H54 (cell line): ENCODE data around the gene MMP25.

Source experiments
- DNase-seq: peaks from one replicate; pipeline ENCODE4 v3.0.0; 2011; ENCODE audit warnings: low spot score, mixed read lengths; ENCODE audit not compliant: insufficient read length
- FAIRE-seq: peaks from 3 replicates; lab custom pipeline; 2011; peaks lifted over from hg19 to GRCh38; lab: Jason Lieb, UNC
- POLR2A ChIP-seq: IDR thresholded peaks from 2 replicates; pipeline ENCODE4 v1.6.1; 2011; ENCODE audit warnings: low read depth, mild to moderate bottlenecking, low read length

MMP25 gene

DNA sequence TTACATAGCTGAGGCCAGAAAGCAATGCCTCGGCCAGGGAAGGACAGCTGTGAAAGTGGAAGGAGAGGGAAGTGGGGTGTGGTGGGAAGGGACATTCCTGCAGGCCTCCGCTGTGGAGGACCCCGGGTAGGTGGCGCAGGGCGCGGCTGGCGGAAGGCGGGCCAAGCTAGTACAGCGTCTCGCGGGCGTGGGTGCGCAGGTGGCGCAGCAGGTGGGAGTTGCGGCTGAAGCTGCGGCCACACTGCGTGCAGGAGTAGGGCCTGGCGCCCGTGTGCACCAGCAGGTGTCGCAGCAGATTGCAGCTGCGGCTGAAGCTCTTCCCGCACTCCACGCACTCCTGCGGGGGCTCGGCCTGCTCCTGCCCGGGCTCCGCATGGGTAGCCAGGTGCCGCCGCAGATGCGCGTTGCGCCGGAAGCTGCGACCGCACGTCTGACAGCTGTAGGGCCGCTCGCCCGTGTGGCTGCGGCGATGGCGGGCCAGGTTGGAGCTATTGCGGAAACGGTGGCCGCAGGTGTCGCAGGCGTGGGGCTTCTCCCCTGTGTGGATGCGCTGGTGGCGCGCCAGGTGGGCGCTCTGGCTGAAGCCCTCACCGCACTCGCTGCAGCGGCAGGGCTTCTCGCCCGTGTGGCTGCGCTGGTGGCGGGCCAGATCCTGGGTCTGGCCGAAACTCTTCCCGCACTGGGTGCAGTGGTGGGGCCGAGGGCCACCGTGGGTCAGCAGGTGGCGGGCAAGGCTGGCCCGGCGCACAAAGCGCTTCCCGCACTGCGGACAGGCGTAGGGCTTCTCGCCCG, 42.8 kb downstream of the MMP25 start:
- FAIRE-seq (no peak), DNase-seq (no peak)
- TF ChIP-seq POLR2A = no peak

- TF ChIP-seq POLR2A = no peak
- FAIRE-seq (no peak), DNase-seq (no peak)
These were observed 43.6 kb downstream of the MMP25 start for GRCh38 chr16:3089717-3090592.

DNA sequence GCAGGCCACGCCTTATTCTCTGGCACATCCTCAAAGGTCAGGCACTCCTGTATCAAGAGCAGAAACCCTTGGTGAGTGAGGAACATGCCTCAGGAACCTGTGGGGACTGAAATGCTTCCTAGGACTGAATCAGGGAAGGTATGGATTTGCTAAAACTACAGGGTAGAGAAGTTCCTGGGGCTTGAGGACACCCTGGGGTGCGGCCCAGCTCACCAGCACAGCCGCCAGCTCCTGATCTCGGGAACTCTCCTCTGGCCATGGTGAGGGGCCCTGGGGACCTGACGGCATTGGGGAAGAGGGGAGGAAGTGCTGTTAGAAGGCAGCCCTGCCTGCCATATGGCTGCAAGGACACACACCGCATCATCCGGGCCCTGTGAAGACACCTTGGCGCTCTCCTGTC, 45.2 kb downstream of the MMP25 start:
- FAIRE-seq = no peak
- no peak for TF ChIP-seq POLR2A
- no peak for DNase-seq

GRCh38 chr16:3092501-3092941, 46.2 kb downstream of the MMP25 start:
- TF ChIP-seq POLR2A = no peak
- FAIRE-seq (no peak), DNase-seq (no peak)

GRCh38 chr16:3094289-3095027, 48.1 kb downstream of the MMP25 start:
- no peak for FAIRE-seq
- DNase-seq = peak; percentile 77
- no peak for TF ChIP-seq POLR2A

DNA sequence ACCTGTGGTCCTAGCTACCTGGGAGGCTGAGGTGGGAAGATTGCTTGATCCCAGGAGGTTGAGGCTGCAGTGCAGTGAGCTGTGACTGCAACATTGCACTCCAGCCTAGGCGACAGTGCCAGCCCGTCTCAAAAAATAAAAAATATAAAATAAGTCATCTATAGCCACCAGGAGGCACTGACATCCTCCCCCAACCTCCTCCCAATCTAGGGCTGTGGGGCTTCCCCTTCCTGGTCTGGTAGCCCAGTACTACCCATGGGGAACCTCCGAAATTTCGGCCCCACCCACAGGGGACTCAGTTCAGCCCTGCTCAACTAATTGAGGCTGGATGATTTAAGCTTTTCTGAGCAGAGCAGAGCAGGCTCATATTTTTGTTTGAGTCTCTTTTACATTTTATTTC, 49.5 kb downstream of the MMP25 start:
- no peak for TF ChIP-seq POLR2A
- no peak for DNase-seq
- no peak for FAIRE-seq

DNA sequence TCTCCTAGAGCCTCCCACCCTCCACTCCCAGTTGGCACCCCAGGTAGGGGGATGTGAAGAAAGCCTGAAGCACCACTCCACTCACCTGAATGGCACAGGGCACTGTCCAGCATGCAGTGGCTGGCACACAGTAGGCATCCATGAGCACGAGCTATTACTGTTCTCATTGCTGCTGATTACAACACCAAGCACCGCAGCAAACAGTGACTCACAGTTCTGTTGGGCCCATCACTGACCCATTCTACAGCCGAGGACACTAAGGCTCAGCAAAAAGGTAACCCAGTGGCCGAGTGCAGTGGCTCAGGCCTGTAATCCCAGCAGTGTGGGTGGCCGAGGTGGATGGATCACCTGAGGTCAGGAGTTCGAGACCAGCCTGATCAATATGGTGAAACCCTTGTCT, 50.0 kb downstream of the MMP25 start:
- no peak for FAIRE-seq
- no peak for DNase-seq
- no peak for TF ChIP-seq POLR2A

DNA sequence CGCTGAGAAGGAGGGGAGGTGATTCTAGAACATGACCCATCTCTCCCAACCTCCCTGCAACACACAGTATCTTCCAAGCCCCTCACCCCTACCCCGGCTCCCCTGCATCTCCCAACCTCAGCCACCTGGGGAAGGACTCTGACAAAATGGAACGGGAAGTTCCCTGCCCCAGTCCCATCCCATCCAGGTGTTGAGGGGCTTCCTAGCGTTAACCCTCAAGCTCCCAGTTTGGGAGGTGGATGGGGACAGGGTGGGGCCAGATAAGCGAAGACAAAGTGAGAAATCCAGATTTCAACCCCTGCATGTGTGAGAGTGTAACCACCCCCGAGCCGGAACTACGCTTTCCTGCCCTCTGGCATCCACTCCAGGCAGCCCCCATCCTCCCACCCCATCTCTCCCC, 50.9 kb downstream of the MMP25 start:
- no peak for TF ChIP-seq POLR2A
- no peak for DNase-seq
- FAIRE-seq = no peak

- DNase-seq (no peak), FAIRE-seq (no peak)
- no peak for TF ChIP-seq POLR2A
These were observed 52.4 kb downstream of the MMP25 start, which contains the start of gene ZSCAN10 for GRCh38 chr16:3098459-3099394. ZSCAN10 (minus strand) TSS chr16:3099294; CDS start chr16:3092937, 6,357 bp downstream.

- no peak for TF ChIP-seq POLR2A
- FAIRE-seq (no peak), DNase-seq (no peak)
These were observed 53.0 kb downstream of the MMP25 start for GRCh38 chr16:3099395-3099731.

- DNase-seq = peak; percentile 87
- no peak for TF ChIP-seq POLR2A
- no peak for FAIRE-seq
These were observed 53.6 kb downstream of the MMP25 start for GRCh38 chr16:3099732-3100499.
